ENCODE measurements around the gene CPA4. TPM values are rescaled to one million over a fixed set of nuclear protein-coding genes. Genes with fewer than 3 reads are reported as not detected.

The CPA4 gene
- total RNA-seq, 1 donor from 2014 or later = 10.3 TPM

DNA sequence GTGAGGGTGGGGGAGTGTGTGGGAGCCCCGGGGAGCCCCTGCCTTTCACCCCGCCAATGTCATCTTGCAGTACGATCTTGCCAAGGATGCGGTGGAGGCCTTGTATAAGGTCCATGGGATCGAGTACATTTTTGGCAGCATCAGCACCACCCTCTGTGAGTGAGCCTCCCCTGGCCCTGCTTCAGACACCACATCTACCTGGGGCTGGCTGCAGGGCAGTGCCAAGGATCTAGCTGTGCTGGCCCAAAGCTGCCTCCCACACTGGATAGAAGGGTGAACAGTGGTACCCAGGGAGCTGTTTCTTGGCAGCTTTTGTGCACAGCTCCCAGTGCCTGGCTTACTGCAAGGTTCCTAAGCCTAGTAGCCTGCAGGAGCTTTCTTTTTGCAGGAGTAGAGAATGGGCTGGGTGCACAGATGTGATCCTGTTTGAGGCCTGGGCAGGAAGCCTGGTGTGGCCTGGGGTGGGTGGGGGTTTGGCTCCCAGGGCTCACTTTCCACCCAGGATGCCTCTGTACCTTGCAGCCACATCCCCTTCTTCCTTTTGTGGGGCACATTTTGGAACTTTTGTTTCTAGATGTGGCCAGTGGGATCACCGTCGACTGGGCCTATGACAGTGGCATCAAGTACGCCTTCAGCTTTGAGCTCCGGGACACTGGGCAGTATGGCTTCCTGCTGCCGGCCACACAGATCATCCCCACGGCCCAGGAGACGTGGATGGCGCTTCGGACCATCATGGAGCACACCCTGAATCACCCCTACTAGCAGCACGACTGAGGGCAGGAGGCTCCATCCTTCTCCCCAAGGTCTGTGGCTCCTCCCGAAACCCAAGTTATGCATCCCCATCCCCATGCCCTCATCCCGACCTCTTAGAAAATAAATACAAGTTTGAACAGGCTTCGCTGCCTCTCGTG lies 75.1 kb downstream of the CPA4 start:
- H3K4me3 Mint-ChIP-seq (ENCODE audit: unreplicated experiment) = no peak overlapping the region
- DNase-seq (ENCODE audit: low spot score) = peak; percentile 64
- peaks cover 4% of the 10 kb centered on the region for H3K9me3 Mint-ChIP-seq (ENCODE audit: low read depth)
- H3K4me1 Mint-ChIP-seq (ENCODE audit: low read depth) = peaks cover 66% of the 10 kb centered on the region
- no peaks in the 10 kb centered on the region for H3K27me3 Mint-ChIP-seq (ENCODE audit: low read depth)
- TF ChIP-seq, protein P1, sequence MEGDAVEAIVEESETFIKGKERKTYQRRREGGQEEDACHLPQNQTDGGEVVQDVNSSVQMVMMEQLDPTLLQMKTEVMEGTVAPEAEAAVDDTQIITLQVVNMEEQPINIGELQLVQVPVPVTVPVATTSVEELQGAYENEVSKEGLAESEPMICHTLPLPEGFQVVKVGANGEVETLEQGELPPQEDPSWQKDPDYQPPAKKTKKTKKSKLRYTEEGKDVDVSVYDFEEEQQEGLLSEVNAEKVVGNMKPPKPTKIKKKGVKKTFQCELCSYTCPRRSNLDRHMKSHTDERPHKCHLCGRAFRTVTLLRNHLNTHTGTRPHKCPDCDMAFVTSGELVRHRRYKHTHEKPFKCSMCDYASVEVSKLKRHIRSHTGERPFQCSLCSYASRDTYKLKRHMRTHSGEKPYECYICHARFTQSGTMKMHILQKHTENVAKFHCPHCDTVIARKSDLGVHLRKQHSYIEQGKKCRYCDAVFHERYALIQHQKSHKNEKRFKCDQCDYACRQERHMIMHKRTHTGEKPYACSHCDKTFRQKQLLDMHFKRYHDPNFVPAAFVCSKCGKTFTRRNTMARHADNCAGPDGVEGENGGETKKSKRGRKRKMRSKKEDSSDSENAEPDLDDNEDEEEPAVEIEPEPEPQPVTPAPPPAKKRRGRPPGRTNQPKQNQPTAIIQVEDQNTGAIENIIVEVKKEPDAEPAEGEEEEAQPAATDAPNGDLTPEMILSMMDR (IDR thresholded peaks at IDR 0.05) = no peak
- no peak overlapping the region for H3K27ac Mint-ChIP-seq (ENCODE audit: unreplicated experiment)
- H3K36me3 Mint-ChIP-seq (ENCODE audit: low read depth) = no peaks in the 10 kb centered on the region

DNA sequence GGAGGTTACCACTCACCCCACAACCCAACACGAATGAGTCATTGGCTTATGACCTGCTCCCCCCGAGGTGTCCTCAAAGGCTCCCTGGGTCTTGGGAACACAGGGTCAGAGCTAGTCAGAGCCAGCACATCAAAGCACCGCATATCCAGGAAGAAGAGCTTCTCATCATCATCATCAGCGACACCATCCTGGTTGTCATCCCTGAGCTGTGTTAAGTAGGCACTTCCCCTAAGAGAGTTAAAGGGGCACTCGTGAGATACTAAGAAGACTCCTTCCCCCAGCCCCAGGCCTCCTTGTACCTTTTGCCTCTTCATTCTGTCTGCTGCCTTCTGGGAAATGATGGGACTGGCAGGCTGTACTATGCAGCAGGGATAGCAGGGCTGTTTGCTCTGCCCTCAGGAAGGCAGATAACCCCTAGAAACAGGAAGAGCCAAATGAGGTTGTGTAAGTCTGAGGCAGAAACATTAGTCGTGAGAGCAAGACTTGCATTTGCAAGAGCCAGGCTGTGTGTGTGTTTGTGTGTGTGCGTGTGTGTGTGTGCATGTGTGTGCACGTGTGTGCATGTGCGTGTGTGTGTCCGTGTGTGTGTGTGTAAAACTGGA lies 76.2 kb downstream of the CPA4 start:
- H3K36me3 Mint-ChIP-seq (ENCODE audit: low read depth) = no peaks in the 10 kb centered on the region
- no peaks in the 10 kb centered on the region for H3K27me3 Mint-ChIP-seq (ENCODE audit: low read depth)
- peak; percentile 21 for DNase-seq (ENCODE audit: low spot score)
- peaks cover 4% of the 10 kb centered on the region for H3K9me3 Mint-ChIP-seq (ENCODE audit: low read depth)
- no peak overlapping the region for H3K4me3 Mint-ChIP-seq (ENCODE audit: unreplicated experiment)
- TF ChIP-seq, protein P1 (IDR thresholded peaks at IDR 0.05) = no peak
- peaks cover 66% of the 10 kb centered on the region for H3K4me1 Mint-ChIP-seq (ENCODE audit: low read depth)
- H3K27ac Mint-ChIP-seq (ENCODE audit: unreplicated experiment) = peak overlapping the region; percentile 65

DNA sequence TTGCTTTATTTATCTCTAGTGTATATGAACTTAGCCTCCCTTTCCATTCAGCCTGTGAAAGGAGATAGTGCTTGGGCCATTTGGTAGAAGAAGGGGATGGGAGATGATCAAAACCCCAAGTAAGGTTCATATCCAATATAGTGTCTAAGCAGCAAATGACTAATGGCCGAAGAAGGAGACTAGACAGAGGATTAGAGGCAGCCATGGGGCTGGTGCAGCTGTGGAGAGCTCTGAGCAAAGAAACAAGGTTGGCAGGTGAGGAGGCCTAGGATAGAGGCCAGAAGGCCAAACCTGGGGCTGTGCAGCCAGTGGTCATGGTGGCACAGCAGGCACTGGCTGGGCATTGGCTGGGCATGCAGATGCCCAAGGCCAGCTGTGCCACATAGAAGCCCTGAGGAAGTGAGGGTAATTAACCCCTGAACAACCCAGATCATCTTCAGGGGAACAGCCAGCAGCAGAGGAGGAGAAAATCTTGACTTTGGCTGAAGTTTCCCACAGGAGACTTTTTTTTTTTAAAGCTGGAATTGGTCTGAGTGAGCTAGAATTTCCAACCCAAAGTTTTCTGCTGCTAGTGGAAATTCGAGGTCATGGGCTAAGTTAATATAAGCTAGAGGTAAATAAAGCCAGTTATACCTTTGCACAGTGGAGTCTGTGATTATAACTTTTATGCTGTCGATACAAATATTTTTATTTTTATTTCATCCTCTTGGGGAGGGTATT lies 77.0 kb downstream of the CPA4 start:
- H3K4me1 Mint-ChIP-seq (ENCODE audit: low read depth) = peaks cover 74% of the 10 kb centered on the region

DNA sequence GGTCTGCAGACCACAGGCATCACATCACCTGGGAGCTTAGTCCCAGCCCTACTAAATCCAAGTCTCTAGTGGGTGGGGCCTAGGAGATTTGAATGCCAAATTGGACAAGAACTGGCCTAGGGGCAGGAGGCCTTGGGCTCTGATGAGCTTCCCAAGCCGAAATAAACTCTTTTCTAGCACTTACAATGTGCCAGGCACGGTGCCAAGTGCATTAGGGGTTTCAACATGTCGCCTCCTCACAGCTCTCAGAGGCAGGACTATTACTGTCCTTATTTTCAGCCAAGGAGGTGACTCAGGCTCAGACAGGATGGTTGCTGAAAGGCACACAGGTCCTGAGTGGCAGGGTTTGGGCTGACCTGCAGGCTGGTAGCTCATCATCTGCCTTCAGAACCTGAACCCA lies 78.1 kb downstream of the CPA4 start:
- Mint-ChIP-seq H3K4me1 (ENCODE audit: low read depth) (peaks cover 68% of the 10 kb centered on the region), H3K36me3 (ENCODE audit: low read depth) (no peaks in the 10 kb centered on the region)

More for the DNA sequence above, 77.0 kb downstream of the CPA4 start:
- no peak for DNase-seq (ENCODE audit: low spot score)
- Mint-ChIP-seq H3K27ac (ENCODE audit: unreplicated experiment) (peak overlapping the region; percentile 65), H3K4me3 (ENCODE audit: unreplicated experiment) (no peak overlapping the region), H3K36me3 (ENCODE audit: low read depth) (no peaks in the 10 kb centered on the region), H3K27me3 (ENCODE audit: low read depth) (no peaks in the 10 kb centered on the region), H3K9me3 (ENCODE audit: low read depth) (peaks cover 4% of the 10 kb centered on the region)
- TF ChIP-seq, protein P1 (IDR thresholded peaks at IDR 0.05) = no peak

More for the DNA sequence above, 78.1 kb downstream of the CPA4 start:
- TF ChIP-seq, protein P1 (IDR thresholded peaks at IDR 0.05) = no peak
- DNase-seq (ENCODE audit: low spot score) = peak; percentile 41
- H3K27ac Mint-ChIP-seq (ENCODE audit: unreplicated experiment) = no peak overlapping the region
- no peaks in the 10 kb centered on the region for H3K27me3 Mint-ChIP-seq (ENCODE audit: low read depth)
- peaks cover 4% of the 10 kb centered on the region for H3K9me3 Mint-ChIP-seq (ENCODE audit: low read depth)
- H3K4me3 Mint-ChIP-seq (ENCODE audit: unreplicated experiment) = no peak overlapping the region
